CD14-positive monocyte (primary cell): ENCODE results near the gene CDK5RAP2. TPM values are rescaled to one million over a fixed set of nuclear protein-coding genes. Genes with fewer than 3 reads are reported as not detected.
A peak's percentile ranks its signal among the peaks of the same experiment; 100 is the strongest.

Experiments used
- DNase-seq, 3 donors: peaks; one replicate each; pipeline ENCODE4 v3.0.0-alpha.2; 2011 to 2022
- H2AFZ ChIP-seq: 2 replicates; pipeline ENCODE4 v1.6.0; 2012; ENCODE audit warnings: mild to moderate bottlenecking, low read depth, low read length, inconsistent platforms; ENCODE audit not compliant: insufficient read depth, poor library complexity, severe bottlenecking
- H3K27ac ChIP-seq, 2 donors: 1 replicate in 1 of 2; 2 replicates in 1 of 2; pipeline ENCODE4 v1.5.1; 2012 to 2013; ENCODE audit warnings: low read length in 2 of 2, control low read depth in 1 of 2, inconsistent platforms in 1 of 2, low read depth in 1 of 2, mild to moderate bottlenecking in 1 of 2
- H3K27me3 ChIP-seq, 2 donors: one replicate each; pipeline versions ENCODE4 v1.6.0 to v1.6.1; 2011 to 2013; ENCODE audit warnings: low read length in 2 of 2; ENCODE audit not compliant: control insufficient read depth in 2 of 2, insufficient read depth in 2 of 2
- H3K36me3 ChIP-seq, 2 donors: replicated peaks in 1 of 2; 1 replicate in 1 of 2; 2 replicates in 1 of 2; pipeline versions ENCODE4 v1.5.1 to v1.6.1; 2012 to 2013; ENCODE audit warnings: low read length in 2 of 2, control low read depth in 1 of 2, inconsistent platforms in 1 of 2, mild to moderate bottlenecking in 1 of 2; ENCODE audit not compliant: insufficient read depth in 2 of 2, control insufficient read depth in 1 of 2
- H3K4me1 ChIP-seq, 2 donors: 1 replicate in 1 of 2; 2 replicates in 1 of 2; pipeline versions ENCODE4 v1.5.1 to v1.6.1; 2012 to 2013; ENCODE audit warnings: low read length in 2 of 2, control low read depth in 1 of 2, inconsistent platforms in 1 of 2, mild to moderate bottlenecking in 1 of 2, moderate library complexity in 1 of 2; ENCODE audit not compliant: insufficient read depth in 2 of 2, control insufficient read depth in 1 of 2
- H3K4me2 ChIP-seq: replicated peaks from 2 replicates; pipeline ENCODE3; 2012; ENCODE audit warnings: low read length, moderate library complexity, mild to moderate bottlenecking; ENCODE audit not compliant: poor library complexity, severe bottlenecking; ENCODE audit errors: extremely low read depth
- H3K4me3 ChIP-seq, 3 experiments: fragments of 200-600 bp in 1 of 3; sonication (generic) in 1 of 3; replicated peaks in 1 of 3; 1 replicate in 2 of 3; 2 replicates in 1 of 3; pipeline ENCODE4 v1.5.1; 2011 to 2013; ENCODE audit warnings: low read length in 3 of 3, mild to moderate bottlenecking in 3 of 3, control low read depth in 2 of 3, low read depth in 2 of 3, inconsistent platforms in 1 of 3, moderate library complexity in 1 of 3
- H3K79me2 ChIP-seq: 2 replicates; pipeline ENCODE4 v1.6.0; 2012; ENCODE audit warnings: mild to moderate bottlenecking, control low read depth, inconsistent platforms, low read length, moderate library complexity; ENCODE audit not compliant: insufficient read depth
- H3K9ac ChIP-seq: 2 replicates; pipeline ENCODE4 v1.6.0; 2017; ENCODE audit warnings: low read length, mild to moderate bottlenecking; ENCODE audit not compliant: insufficient read depth, poor library complexity, severe bottlenecking
- H3K9me3 ChIP-seq, 2 donors: replicated peaks in 1 of 2; 1 replicate in 1 of 2; 2 replicates in 1 of 2; pipeline versions ENCODE4 v1.5.1 to v1.6.1; 2012 to 2013; ENCODE audit warnings: low read length in 2 of 2, control low read depth in 1 of 2; ENCODE audit not compliant: control insufficient read depth in 1 of 2, insufficient read depth in 1 of 2
- H4K20me1 ChIP-seq: 2 replicates; pipeline ENCODE4 v1.6.0; 2012; ENCODE audit warnings: mild to moderate bottlenecking, low read length, control low read depth, moderate library complexity; ENCODE audit not compliant: insufficient read depth
- H3K27ac Mint-ChIP-seq, 7 donors: one replicate each; pipeline ENCODE4 v1.8.0; 2020; ENCODE audit warnings: mild to moderate bottlenecking in 7 of 7, mixed read lengths in 7 of 7, moderate library complexity in 6 of 7, inconsistent platforms in 2 of 7
- H3K27me3 Mint-ChIP-seq, 3 donors: one replicate each; pipeline ENCODE4 v1.8.0; 2021 to 2022; ENCODE audit warnings: low read depth in 3 of 3, mild to moderate bottlenecking in 3 of 3, mixed read lengths in 3 of 3, moderate library complexity in 3 of 3, inconsistent platforms in 1 of 3
- H3K36me3 Mint-ChIP-seq, 2 donors: one replicate each; pipeline ENCODE4 v1.8.0; 2020; ENCODE audit warnings: mixed read lengths in 2 of 2, inconsistent platforms in 1 of 2, mild to moderate bottlenecking in 1 of 2
- H3K4me1 Mint-ChIP-seq: one replicate; pipeline ENCODE4 v1.8.0; 2020; ENCODE audit warnings: mild to moderate bottlenecking, mixed read lengths
- H3K4me3 Mint-ChIP-seq, 2 donors: one replicate each; pipeline ENCODE4 v1.8.0; 2020; ENCODE audit warnings: mild to moderate bottlenecking in 2 of 2, mixed read lengths in 2 of 2, moderate library complexity in 1 of 2
- H3K9me3 Mint-ChIP-seq, 7 donors: one replicate each; pipeline ENCODE4 v1.8.0; 2020 to 2022; ENCODE audit warnings: mixed read lengths in 7 of 7, mild to moderate bottlenecking in 6 of 7, moderate library complexity in 6 of 7, inconsistent platforms in 2 of 7
- CTCF ChIP-seq: fragments of 200-600 bp; IDR thresholded peaks from one replicate; pipeline ENCODE4 v1.8.0; 2022; ENCODE audit warnings: antibody characterized with exemption, mild to moderate bottlenecking
- WGBS: methylation state at CpG from one replicate; pipeline ENCODE4 v1.1.5; 2013; ENCODE audit warnings: missing lambda C conversion rate; ENCODE audit not compliant: insufficient coverage; 5-methylcytosine and 5-hydroxymethylcytosine counted together
- intact Hi-C, 2 donors: fragments of 100-400 bp; cut with micrococcal nuclease; formaldehyde crosslinking; loops; one replicate each; pipeline versions ENCODE4 v1.15.0 to v1.15.1; 2023
- polyA plus RNA-seq, 3 donors: library from polyadenylated mRNA; depleted of rRNA in 1 of 3; unstranded in 2 of 3; stranded (reverse) in 1 of 3; fragments of 300-500 nt in 2 of 3; fragments of >200 nt in 1 of 3; fragmentation: Illumina TruSeq in 2 of 3; gene quantifications; 1 replicate in 2 of 3; 2 replicates in 1 of 3; pipeline ENCODE4 v1.2.3, GENCODE V29; 2012 to 2021

Gene CDK5RAP2
- polyA plus RNA-seq, 3 donors = 2.0 to 13.7 (median 6.1) TPM

- WGBS = no CpG with 5 or more reads among the region's 1 CpG
- peak overlapping the region in 4 of 7 donors; percentile 50 to 76 (median 60) for H3K27ac Mint-ChIP-seq
- intact Hi-C loops = no loop called here
- H3K79me2 ChIP-seq = no peaks in the 10 kb centered on the region
- H3K27ac ChIP-seq = peak overlapping the region in 1 of 2 donors; percentile 75
- no peaks in the 10 kb centered on the region for H4K20me1 ChIP-seq
- H3K9me3 ChIP-seq = no peaks in the 10 kb centered on the region
- H3K9me3 Mint-ChIP-seq = no peaks in the 10 kb centered on the region
- no peak for DNase-seq
- H3K4me2 ChIP-seq = no peak overlapping the region
- peaks cover under 1 to 55% of the 10 kb centered on the region in 2 donors for H3K36me3 ChIP-seq
- TF ChIP-seq CTCF = no peak
- no peak overlapping the region for H3K4me3 Mint-ChIP-seq
- no peak overlapping the region for H2AFZ ChIP-seq
- H3K36me3 Mint-ChIP-seq = peaks cover 40 to 41% of the 10 kb centered on the region in 2 donors
- H3K4me1 ChIP-seq = peaks cover 20 to 29% of the 10 kb centered on the region in 2 donors
- H3K9ac ChIP-seq = no peak overlapping the region
- H3K4me3 ChIP-seq = no peak overlapping the region
- peaks cover 29% of the 10 kb centered on the region for H3K4me1 Mint-ChIP-seq
- H3K27me3 ChIP-seq = no peaks in the 10 kb centered on the region
- no peaks in the 10 kb centered on the region for H3K27me3 Mint-ChIP-seq
Observed at GRCh38 chr9:120480707-120481106, 99.3 kb downstream of the CDK5RAP2 start.

- Histone ChIP-seq H4K20me1 (no peaks in the 10 kb centered on the region), H3K9ac (no peak overlapping the region), H3K27me3 (no peaks in the 10 kb centered on the region), H3K4me1 (peaks cover 34 to 43% of the 10 kb centered on the region in 2 donors), H3K36me3 (peaks cover 3 to 57% of the 10 kb centered on the region in 2 donors), H3K27ac (peak overlapping the region; percentile 4 to 19), H3K4me2 (no peak overlapping the region), H3K9me3 (no peaks in the 10 kb centered on the region), H3K79me2 (no peaks in the 10 kb centered on the region), H3K4me3 (no peak overlapping the region), H2AFZ (no peak overlapping the region)
- no peak for TF ChIP-seq CTCF
- intact Hi-C loops = loop anchor here (5.0 kb wide), 3 partner anchors 516 to 926 kb away; no protein-coding TSS in a partner anchor
- Mint-ChIP-seq H3K4me1 (peaks cover 46% of the 10 kb centered on the region), H3K36me3 (peaks cover 40 to 45% of the 10 kb centered on the region in 2 donors), H3K27ac (peak overlapping the region in 5 of 7 donors; percentile 12 to 75 (median 47)), H3K27me3 (no peaks in the 10 kb centered on the region), H3K9me3 (no peaks in the 10 kb centered on the region), H3K4me3 (no peak overlapping the region)
- peak; percentile 32 to 69 (median 34) for DNase-seq
- WGBS = 71% methylated on average over 4 of the region's 6 CpGs
Observed at GRCh38 chr9:120478208-120478607, 101.8 kb downstream of the CDK5RAP2 start.
